HEK293 (cell line): Measurements from ENCODE around the gene BLVRB.

Experiments used
- CTCF ChIA-PET: fragments of 350-600 bp; formaldehyde crosslinking; extraction: SDS; loops from one replicate; lab custom pipeline; 2021; ENCODE audit warnings: antibody characterized with exemption; lab: Yijun Ruan, JAX
- POLR2A ChIA-PET: fragments of 300-600 bp; formaldehyde crosslinking; extraction: SDS; loops from one replicate; lab custom pipeline; 2020; ENCODE audit warnings: antibody characterized with exemption, inconsistent platforms; lab: Yijun Ruan, JAX
- H3K27ac ChIP-seq: fragments of 200-500 bp; sonication (Bioruptor generic); 2 replicates; pipeline ENCODE4 v1.5.1; 2014; ENCODE audit warnings: low read depth, low read length, control low read depth, inconsistent platforms; ENCODE audit errors: extremely low read depth
- H3K36me3 ChIP-seq, 2 experiments: fragments of 200-500 bp in 1 of 2; sonication (Bioruptor generic) in 1 of 2; 1 replicate in 1 of 2; 2 replicates in 1 of 2; pipeline ENCODE4 v1.5.1; 2014 to 2017; ENCODE audit warnings: inconsistent platforms in 2 of 2, low read length in 2 of 2; ENCODE audit not compliant: control insufficient read depth in 2 of 2, insufficient read depth in 1 of 2
- H3K4me1 ChIP-seq: fragments of 200-500 bp; sonication (Bioruptor generic); 2 replicates; pipeline ENCODE4 v1.5.1; 2014; ENCODE audit warnings: mild to moderate bottlenecking, low read length, inconsistent platforms; ENCODE audit not compliant: control insufficient read depth, insufficient read depth
- H3K4me3 ChIP-seq: 2 replicates; pipeline ENCODE4 v1.5.1; 2011; ENCODE audit warnings: low read depth, mild to moderate bottlenecking, control low read depth, low read length, moderate library complexity
- H3K9me3 ChIP-seq: fragments of 200-500 bp; sonication (Bioruptor generic); 2 replicates; pipeline ENCODE4 v1.5.1; 2014; ENCODE audit warnings: low read depth, low read length, inconsistent platforms; ENCODE audit not compliant: control insufficient read depth, insufficient read depth
- GLI2 ChIP-seq: fragments of 450-650 bp; formaldehyde crosslinking; IDR thresholded peaks from 2 replicates; pipeline ENCODE4; 2017; ENCODE audit warnings: missing biosample characterization, missing genetic modification characterization, low read depth, borderline replicate concordance
- HOXA7 ChIP-seq: sonication (generic); formaldehyde crosslinking; IDR thresholded peaks from 2 replicates; pipeline ENCODE4 v1.8.1; 2022; ENCODE audit warnings: missing genetic modification reagents, borderline replicate concordance
- IKZF3 ChIP-seq: fragments of 450-650 bp; IDR thresholded peaks from 2 replicates; pipeline ENCODE4 v1.5.0; 2018; ENCODE audit warnings: missing biosample characterization, mild to moderate bottlenecking, missing genetic modification characterization, moderate library complexity
- OSR2 ChIP-seq: fragments of 450-650 bp; formaldehyde crosslinking; IDR thresholded peaks from 2 replicates; pipeline ENCODE4 v1.5.1; 2016; ENCODE audit warnings: missing biosample characterization, missing genetic modification characterization
- SCRT2 ChIP-seq: fragments of 450-650 bp; formaldehyde crosslinking; IDR thresholded peaks from 2 replicates; pipeline ENCODE4 v1.5.1; 2016; ENCODE audit warnings: missing biosample characterization, missing genetic modification characterization
- TCF7L2 ChIP-seq: IDR thresholded peaks from 2 replicates; pipeline ENCODE4 v1.6.1; 2011; ENCODE audit warnings: low read depth, mild to moderate bottlenecking, inconsistent platforms, low read length, moderate library complexity, borderline replicate concordance
- ZBTB48 ChIP-seq: fragments of 450-650 bp; formaldehyde crosslinking; IDR thresholded peaks from 2 replicates; pipeline ENCODE4 v1.5.1; 2016; ENCODE audit warnings: missing biosample characterization, missing genetic modification characterization
- ZBTB7A ChIP-seq: fragments of 450-650 bp; formaldehyde crosslinking; IDR thresholded peaks from 2 replicates; pipeline ENCODE4 v1.5.1; 2016; ENCODE audit warnings: low read depth, missing biosample characterization, missing genetic modification characterization
- ZBTB8A ChIP-seq: fragments of 450-650 bp; formaldehyde crosslinking; IDR thresholded peaks from 2 replicates; pipeline ENCODE4 v1.5.1; 2016; ENCODE audit warnings: missing biosample characterization, missing genetic modification characterization
- ZNF121 ChIP-seq: fragments of 450-650 bp; formaldehyde crosslinking; IDR thresholded peaks from 2 replicates; pipeline ENCODE4 v1.5.1; 2016; ENCODE audit warnings: missing biosample characterization, missing genetic modification characterization
- ZNF341 ChIP-seq: fragments of 450-650 bp; formaldehyde crosslinking; IDR thresholded peaks from 2 replicates; pipeline ENCODE4; 2016; ENCODE audit warnings: low read depth, missing biosample characterization, missing genetic modification characterization
- ZNF521 ChIP-seq: fragments of 450-650 bp; formaldehyde crosslinking; IDR thresholded peaks from 2 replicates; pipeline ENCODE4 v1.5.1; 2017; ENCODE audit warnings: missing biosample characterization, mild to moderate bottlenecking, missing genetic modification characterization
- ZNF530 ChIP-seq: fragments of 450-650 bp; formaldehyde crosslinking; IDR thresholded peaks from 2 replicates; pipeline ENCODE4 v1.5.1; 2016; ENCODE audit warnings: low read depth, missing biosample characterization, missing genetic modification characterization
- ZNF626 ChIP-seq: fragments of 450-650 bp; sonication (Bioruptor Pico); formaldehyde crosslinking; IDR thresholded peaks from 2 replicates; pipeline ENCODE4 v1.5.1; 2018; ENCODE audit warnings: missing biosample characterization, missing genetic modification characterization, inconsistent platforms
- ZNF658 ChIP-seq: fragments of 450-650 bp; formaldehyde crosslinking; IDR thresholded peaks from 2 replicates; pipeline ENCODE4; 2016; ENCODE audit warnings: missing biosample characterization, missing genetic modification characterization
- ZNF785 ChIP-seq: fragments of 450-650 bp; formaldehyde crosslinking; IDR thresholded peaks from 2 replicates; pipeline ENCODE4 v1.5.1; 2016; ENCODE audit warnings: missing biosample characterization, missing genetic modification characterization
- ZSCAN30 ChIP-seq: fragments of 450-650 bp; IDR thresholded peaks from 2 replicates; pipeline ENCODE4 v1.5.1; 2018; ENCODE audit warnings: missing biosample characterization, mild to moderate bottlenecking, missing genetic modification characterization, moderate library complexity
- TF ChIP-seq, protein P1 (sequence below): fragments of 450-650 bp; formaldehyde crosslinking; IDR thresholded peaks from 2 replicates; pipeline ENCODE4 v1.5.1; 2016; ENCODE audit warnings: missing biosample characterization, missing genetic modification characterization
- TF ChIP-seq, protein P2 (sequence below): fragments of 450-650 bp; formaldehyde crosslinking; IDR thresholded peaks from 2 replicates; pipeline ENCODE4 v1.5.1; 2016; ENCODE audit warnings: missing biosample characterization, missing genetic modification characterization, low read depth
- TF ChIP-seq, protein P3 (sequence below): fragments of 450-650 bp; formaldehyde crosslinking; IDR thresholded peaks from 2 replicates; pipeline ENCODE4 v1.5.0; 2017; ENCODE audit warnings: missing biosample characterization, missing genetic modification characterization, borderline replicate concordance
- TF ChIP-seq, protein P4 (sequence below): fragments of 450-650 bp; formaldehyde crosslinking; IDR thresholded peaks from 2 replicates; pipeline ENCODE4 v1.5.1; 2016; ENCODE audit warnings: missing biosample characterization, missing genetic modification characterization
- TF ChIP-seq, protein P5 (sequence below): fragments of 450-650 bp; formaldehyde crosslinking; IDR thresholded peaks from 2 replicates; pipeline ENCODE4 v1.5.1; 2016; ENCODE audit warnings: missing biosample characterization, missing genetic modification characterization
- TF ChIP-seq, protein P6 (sequence below): fragments of 450-650 bp; formaldehyde crosslinking; IDR thresholded peaks from 2 replicates; pipeline ENCODE4 v1.5.1; 2016; ENCODE audit warnings: missing biosample characterization, missing genetic modification characterization

Gene BLVRB

DNA sequence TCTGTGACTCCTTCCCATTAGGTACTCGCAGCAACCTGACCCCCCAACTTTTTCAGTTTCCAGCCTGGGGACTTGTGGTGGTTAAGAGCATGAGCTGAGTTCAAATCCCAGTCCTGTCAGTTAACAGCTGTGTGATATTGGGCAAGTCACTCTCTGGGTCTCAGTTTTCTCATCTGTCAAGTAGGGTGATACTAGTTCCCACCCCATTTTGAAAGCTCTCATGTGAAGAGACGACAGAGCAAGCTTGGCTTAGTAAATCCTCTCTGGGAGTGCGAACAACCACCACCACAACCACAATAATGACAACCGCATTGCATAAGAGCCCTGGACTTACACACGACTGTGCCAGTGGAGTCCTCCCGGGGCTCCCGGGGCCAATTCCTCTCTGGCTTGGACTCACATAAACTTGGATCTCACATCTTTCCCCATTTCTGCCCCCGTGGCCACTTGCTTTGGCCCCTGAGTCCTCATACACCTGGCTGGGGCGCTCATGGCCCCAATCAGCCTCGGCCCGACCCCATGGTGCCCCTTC, 454 bp downstream of the BLVRB start:
- Histone ChIP-seq H3K27ac (peak overlapping the region; percentile 20; the same call in 1 of the 2 replicates), H3K4me1 (peaks cover 13% of the 10 kb centered on the region), H3K9me3 (no peaks in the 10 kb centered on the region), H3K36me3 (no peaks in the 10 kb centered on the region; a peak in 1 of 3 replicates), H3K4me3 (peak overlapping the region; percentile 53)
- ChIA-PET CTCF (interaction anchor here (0.5 to 5.9 kb wide), 47 partner anchors 9 to 1025 kb away, joined by 3 to 98 read pairs (median 7); partner anchors contain the start of genes LTBP4, PLD3, PRX and SERTAD1), POLR2A (interaction anchor here (0.5 to 5.2 kb wide), 35 partner anchors 9 to 1029 kb away, joined by 3 to 74 read pairs (median 4); partner anchors contain the start of genes ACTMAP, C19orf47, PLD3 and PRX)
- TF ChIP-seq ZSCAN30 (tag by site-specific recombination) (peak; percentile 94), GLI2 (tag by site-specific recombination) (no peak), ZNF341 (tag by site-specific recombination) (no peak), ZBTB48 (tag by site-specific recombination) (peak; percentile 54; the same call in 1 of the 2 replicates), SCRT2 (tag by site-specific recombination) (no peak), ZNF658 (tag by site-specific recombination) (no peak), ZNF521 (no peak), OSR2 (0 out of 2 replicates have a peak, but pooled peaks have one; percentile 23), ZNF626 (no peak), HOXA7 (CRISPR knock-in tag) (no peak), ZNF121 (tag by site-specific recombination) (peak; percentile 74; the same call in 1 of the 2 replicates), ZBTB8A (no peak), TCF7L2 (no peak), IKZF3 (tag by site-specific recombination) (peak; percentile 47; the same call in 1 of the 2 replicates), ZBTB7A (tag by site-specific recombination) (no peak), ZNF785 (tag by site-specific recombination) (peak; percentile 49; the same call in 1 of the 2 replicates), ZNF530 (tag by site-specific recombination) (no peak)
- TF ChIP-seq, protein P1, sequence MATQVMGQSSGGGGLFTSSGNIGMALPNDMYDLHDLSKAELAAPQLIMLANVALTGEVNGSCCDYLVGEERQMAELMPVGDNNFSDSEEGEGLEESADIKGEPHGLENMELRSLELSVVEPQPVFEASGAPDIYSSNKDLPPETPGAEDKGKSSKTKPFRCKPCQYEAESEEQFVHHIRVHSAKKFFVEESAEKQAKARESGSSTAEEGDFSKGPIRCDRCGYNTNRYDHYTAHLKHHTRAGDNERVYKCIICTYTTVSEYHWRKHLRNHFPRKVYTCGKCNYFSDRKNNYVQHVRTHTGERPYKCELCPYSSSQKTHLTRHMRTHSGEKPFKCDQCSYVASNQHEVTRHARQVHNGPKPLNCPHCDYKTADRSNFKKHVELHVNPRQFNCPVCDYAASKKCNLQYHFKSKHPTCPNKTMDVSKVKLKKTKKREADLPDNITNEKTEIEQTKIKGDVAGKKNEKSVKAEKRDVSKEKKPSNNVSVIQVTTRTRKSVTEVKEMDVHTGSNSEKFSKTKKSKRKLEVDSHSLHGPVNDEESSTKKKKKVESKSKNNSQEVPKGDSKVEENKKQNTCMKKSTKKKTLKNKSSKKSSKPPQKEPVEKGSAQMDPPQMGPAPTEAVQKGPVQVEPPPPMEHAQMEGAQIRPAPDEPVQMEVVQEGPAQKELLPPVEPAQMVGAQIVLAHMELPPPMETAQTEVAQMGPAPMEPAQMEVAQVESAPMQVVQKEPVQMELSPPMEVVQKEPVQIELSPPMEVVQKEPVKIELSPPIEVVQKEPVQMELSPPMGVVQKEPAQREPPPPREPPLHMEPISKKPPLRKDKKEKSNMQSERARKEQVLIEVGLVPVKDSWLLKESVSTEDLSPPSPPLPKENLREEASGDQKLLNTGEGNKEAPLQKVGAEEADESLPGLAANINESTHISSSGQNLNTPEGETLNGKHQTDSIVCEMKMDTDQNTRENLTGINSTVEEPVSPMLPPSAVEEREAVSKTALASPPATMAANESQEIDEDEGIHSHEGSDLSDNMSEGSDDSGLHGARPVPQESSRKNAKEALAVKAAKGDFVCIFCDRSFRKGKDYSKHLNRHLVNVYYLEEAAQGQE (tag by site-specific recombination) = 0 out of 2 replicates have a peak, but pooled peaks have one; percentile 38
- TF ChIP-seq, protein P2, sequence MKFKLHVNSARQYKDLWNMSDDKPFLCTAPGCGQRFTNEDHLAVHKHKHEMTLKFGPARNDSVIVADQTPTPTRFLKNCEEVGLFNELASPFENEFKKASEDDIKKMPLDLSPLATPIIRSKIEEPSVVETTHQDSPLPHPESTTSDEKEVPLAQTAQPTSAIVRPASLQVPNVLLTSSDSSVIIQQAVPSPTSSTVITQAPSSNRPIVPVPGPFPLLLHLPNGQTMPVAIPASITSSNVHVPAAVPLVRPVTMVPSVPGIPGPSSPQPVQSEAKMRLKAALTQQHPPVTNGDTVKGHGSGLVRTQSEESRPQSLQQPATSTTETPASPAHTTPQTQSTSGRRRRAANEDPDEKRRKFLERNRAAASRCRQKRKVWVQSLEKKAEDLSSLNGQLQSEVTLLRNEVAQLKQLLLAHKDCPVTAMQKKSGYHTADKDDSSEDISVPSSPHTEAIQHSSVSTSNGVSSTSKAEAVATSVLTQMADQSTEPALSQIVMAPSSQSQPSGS (tag by site-specific recombination) = no peak
- TF ChIP-seq, protein P3, sequence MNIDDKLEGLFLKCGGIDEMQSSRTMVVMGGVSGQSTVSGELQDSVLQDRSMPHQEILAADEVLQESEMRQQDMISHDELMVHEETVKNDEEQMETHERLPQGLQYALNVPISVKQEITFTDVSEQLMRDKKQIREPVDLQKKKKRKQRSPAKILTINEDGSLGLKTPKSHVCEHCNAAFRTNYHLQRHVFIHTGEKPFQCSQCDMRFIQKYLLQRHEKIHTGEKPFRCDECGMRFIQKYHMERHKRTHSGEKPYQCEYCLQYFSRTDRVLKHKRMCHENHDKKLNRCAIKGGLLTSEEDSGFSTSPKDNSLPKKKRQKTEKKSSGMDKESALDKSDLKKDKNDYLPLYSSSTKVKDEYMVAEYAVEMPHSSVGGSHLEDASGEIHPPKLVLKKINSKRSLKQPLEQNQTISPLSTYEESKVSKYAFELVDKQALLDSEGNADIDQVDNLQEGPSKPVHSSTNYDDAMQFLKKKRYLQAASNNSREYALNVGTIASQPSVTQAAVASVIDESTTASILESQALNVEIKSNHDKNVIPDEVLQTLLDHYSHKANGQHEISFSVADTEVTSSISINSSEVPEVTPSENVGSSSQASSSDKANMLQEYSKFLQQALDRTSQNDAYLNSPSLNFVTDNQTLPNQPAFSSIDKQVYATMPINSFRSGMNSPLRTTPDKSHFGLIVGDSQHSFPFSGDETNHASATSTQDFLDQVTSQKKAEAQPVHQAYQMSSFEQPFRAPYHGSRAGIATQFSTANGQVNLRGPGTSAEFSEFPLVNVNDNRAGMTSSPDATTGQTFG (tag by site-specific recombination) = peak; percentile 65; the same call in 1 of the 2 replicates
- TF ChIP-seq, protein P4, sequence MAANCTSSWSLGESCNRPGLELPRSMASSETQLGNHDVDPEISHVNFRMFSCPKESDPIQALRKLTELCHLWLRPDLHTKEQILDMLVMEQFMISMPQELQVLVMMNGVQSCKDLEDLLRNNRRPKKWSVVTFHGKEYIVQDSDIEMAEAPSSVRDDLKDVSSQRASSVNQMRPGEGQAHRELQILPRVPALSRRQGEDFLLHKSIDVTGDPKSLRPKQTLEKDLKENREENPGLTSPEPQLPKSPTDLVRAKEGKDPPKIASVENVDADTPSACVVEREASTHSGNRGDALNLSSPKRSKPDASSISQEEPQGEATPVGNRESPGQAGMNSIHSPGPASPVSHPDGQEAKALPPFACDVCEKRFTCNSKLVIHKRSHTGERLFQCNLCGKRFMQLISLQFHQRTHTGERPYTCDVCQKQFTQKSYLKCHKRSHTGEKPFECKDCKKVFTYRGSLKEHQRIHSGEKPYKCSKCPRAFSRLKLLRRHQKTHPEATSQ (tag by site-specific recombination) = 0 out of 2 replicates have a peak, but pooled peaks have one; percentile 31
- TF ChIP-seq, protein P5, sequence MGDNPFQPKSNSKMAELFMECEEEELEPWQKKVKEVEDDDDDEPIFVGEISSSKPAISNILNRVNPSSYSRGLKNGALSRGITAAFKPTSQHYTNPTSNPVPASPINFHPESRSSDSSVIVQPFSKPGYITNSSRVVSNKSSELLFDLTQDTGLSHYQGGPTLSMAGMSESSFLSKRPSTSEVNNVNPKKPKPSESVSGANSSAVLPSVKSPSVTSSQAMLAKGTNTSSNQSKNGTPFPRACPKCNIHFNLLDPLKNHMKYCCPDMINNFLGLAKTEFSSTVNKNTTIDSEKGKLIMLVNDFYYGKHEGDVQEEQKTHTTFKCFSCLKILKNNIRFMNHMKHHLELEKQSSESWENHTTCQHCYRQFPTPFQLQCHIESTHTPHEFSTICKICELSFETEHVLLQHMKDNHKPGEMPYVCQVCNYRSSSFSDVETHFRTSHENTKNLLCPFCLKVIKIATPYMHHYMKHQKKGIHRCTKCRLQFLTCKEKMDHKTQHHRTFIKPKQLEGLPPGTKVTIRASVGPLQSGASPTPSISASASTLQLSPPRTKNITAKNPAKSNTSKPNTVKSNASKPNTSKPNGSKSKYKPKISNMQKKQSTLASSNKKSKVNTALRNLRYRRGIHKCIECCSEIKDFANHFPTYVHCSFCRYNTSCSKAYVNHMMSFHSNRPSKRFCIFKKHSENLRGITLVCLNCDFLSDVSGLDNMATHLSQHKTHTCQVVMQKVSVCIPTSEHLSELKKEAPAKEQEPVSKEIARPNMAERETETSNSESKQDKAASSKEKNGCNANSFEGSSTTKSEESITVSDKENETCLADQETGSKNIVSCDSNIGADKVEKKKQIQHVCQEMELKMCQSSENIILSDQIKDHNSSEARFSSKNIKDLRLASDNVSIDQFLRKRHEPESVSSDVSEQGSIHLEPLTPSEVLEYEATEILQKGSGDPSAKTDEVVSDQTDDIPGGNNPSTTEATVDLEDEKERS (tag by site-specific recombination) = no peak
- TF ChIP-seq, protein P6, sequence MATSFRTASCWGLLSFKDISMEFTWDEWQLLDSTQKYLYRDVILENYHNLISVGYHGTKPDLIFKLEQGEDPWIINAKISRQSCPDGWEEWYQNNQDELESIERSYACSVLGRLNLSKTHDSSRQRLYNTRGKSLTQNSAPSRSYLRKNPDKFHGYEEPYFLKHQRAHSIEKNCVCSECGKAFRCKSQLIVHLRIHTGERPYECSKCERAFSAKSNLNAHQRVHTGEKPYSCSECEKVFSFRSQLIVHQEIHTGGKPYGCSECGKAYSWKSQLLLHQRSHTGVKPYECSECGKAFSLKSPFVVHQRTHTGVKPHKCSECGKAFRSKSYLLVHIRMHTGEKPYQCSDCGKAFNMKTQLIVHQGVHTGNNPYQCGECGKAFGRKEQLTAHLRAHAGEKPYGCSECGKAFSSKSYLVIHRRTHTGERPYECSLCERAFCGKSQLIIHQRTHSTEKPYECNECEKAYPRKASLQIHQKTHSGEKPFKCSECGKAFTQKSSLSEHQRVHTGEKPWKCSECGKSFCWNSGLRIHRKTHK = no peak
